ENCODE measurements around the gene PPP1R13L. TPM values are rescaled to one million over a fixed set of nuclear protein-coding genes. Genes with fewer than 3 reads are reported as not detected.
"Not testable (repeated sequence)": the region's sequence is repeated elsewhere in the genome, so short reads cannot be mapped to it uniquely, and the experiment has no call there.

Gene PPP1R13L
- total RNA-seq, 1 donor = 5.6 TPM

DNA sequence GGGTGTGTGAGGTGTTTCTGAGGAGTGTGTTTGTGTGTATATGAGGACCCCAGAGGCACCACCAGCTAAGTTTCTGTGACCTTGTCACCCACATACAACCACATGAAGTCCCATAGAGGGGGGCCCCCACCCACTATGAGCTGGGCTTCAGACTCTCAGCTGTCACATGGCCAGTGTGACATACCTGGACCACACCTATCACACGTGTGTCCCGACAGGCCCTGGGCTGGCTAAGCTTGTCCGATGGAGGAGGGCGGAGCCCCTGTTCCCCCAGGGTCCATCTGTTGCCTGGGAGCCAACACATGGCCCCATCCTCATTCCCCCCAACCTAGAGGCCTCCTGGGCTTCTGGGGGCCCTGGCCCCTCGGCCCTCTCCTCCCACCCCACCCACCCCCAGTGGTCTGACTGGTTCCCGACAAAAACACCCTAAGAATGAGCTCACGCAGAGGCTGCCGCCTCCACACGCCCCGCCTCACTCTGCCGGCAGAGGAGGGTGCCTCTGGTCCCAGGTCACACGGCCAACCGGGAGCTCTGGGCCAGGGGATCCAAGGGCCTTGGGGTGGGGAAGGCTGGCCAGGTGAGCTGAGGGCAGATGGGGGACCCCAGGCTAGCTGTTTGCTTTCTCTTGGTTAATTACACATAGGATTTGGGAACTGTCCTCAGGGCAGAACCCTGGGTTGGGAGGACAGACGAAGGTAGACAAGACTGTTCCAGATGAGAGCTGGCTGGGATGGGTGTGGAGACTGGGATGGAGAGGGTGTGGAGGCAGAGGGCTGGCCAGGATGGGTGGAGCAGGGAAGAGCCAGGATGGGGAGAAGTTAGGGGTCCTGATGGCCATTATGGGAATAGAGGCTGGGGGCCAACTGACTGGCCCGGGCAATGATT lies 60.0 kb downstream of the PPP1R13L start:
- no peak overlapping the region for H3K4me3 ChIP-seq (ENCODE audit: low read depth, low read length)
- TF ChIP-seq, protein P1, sequence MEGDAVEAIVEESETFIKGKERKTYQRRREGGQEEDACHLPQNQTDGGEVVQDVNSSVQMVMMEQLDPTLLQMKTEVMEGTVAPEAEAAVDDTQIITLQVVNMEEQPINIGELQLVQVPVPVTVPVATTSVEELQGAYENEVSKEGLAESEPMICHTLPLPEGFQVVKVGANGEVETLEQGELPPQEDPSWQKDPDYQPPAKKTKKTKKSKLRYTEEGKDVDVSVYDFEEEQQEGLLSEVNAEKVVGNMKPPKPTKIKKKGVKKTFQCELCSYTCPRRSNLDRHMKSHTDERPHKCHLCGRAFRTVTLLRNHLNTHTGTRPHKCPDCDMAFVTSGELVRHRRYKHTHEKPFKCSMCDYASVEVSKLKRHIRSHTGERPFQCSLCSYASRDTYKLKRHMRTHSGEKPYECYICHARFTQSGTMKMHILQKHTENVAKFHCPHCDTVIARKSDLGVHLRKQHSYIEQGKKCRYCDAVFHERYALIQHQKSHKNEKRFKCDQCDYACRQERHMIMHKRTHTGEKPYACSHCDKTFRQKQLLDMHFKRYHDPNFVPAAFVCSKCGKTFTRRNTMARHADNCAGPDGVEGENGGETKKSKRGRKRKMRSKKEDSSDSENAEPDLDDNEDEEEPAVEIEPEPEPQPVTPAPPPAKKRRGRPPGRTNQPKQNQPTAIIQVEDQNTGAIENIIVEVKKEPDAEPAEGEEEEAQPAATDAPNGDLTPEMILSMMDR (IDR thresholded peaks at IDR 0.05; ENCODE audit: insufficient read depth, low read depth, low read length) = no peak
- DNase-seq (ENCODE audit: low read depth) = no peak

DNA sequence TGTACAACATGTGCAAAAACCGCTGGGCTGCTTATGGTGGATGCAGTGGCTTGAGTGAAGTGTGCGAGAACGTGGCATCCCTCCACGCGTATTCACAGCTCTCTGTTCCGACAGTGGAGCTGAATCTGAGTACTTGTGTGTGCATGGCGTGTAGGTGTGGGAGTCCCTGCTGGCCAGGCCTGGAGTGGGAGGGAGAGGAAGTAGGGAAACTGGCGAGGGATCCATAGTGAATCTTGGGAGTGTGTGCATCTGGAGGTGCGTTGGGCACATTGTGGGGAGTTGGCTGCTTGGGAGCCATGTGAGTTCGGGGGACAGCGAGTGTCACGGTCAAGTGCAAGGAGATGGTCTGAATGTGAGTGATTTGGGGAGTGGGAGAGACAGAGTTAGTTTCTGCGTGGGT lies 62.0 kb downstream of the PPP1R13L start:
- TF ChIP-seq, protein P1 (IDR thresholded peaks at IDR 0.05; ENCODE audit: insufficient read depth, low read depth, low read length) = no peak
- DNase-seq (ENCODE audit: low read depth) = no peak

DNA sequence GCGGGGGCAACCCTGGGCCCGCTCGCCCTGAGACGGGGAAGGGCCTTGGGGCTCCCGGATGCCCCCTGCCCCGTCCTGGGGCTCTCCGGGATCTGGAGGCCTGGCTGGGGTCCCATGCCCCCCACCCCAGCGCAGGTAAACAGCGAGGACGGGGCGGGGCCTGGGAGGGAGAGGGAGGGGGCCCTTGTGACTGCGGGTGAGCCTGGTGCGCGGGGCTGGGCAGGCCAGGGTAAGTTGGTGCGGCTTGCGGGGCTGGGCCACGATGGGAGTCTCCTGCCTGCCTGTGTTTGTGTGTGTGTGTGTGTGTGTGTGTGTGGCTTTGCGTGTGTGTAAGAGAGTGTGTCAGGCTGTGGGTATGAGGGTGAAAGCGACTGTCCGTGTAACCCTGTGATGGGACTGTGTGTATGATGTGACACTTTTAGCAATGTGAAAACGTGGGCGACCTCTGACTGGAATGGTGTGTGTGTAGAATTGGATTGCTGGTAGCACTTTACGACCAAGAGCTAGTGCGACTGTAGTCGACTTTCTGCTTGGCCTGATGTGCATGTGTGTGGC lies 63.9 kb downstream of the PPP1R13L start:
- peak overlapping the region; percentile 25 for H3K4me3 ChIP-seq (ENCODE audit: low read depth, low read length)
- DNase-seq (ENCODE audit: low read depth) = no peak
- TF ChIP-seq, protein P1 (IDR thresholded peaks at IDR 0.05; ENCODE audit: insufficient read depth, low read depth, low read length) = no peak

More for the DNA sequence above, 62.0 kb downstream of the PPP1R13L start:
- H3K4me3 ChIP-seq (ENCODE audit: low read depth, low read length) = no peak overlapping the region

DNA sequence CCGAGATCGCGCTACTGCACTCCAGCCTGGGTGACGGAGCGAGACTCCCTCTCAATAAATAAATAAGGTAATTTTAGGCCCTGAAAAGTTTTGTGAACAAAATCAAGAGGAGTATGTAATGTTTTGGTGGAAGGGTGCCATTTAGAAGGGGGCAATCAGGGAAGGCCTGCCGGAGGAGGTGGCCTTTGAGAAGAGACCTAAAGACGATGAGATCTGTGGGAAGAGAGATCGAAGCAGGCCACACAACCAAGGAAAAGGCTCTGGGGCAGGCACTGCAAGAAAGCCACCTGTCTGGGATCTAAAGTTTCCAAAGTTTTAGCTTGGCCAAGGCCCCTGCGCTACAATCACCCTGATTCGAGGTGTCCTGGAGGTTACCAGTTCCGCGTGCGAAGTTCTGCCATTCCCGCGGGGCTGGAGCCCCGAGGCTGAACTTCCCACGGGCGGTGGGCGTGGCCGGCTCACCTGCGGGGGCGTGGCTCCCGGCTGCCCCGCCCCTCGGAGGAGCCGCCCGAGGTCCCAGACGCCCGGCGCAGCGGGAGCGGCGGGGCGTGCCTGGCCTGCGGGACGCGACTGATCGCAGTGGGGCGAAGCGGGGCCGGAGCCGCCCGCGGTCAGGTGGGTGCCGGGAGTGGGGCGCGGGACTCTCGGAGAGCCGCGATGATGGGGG lies 64.5 kb downstream of the PPP1R13L start, which contains the start of gene KLC3:
KLC3 (plus strand) TSS at position 519 of the 667 bp plus-strand sequence. CDS start 4,792 bp downstream, outside the sequence.
- H3K4me3 ChIP-seq (ENCODE audit: low read depth, low read length) = peak within 1 kb of the TSS; percentile 25
- DNase-seq (ENCODE audit: low read depth) = no peak

DNA sequence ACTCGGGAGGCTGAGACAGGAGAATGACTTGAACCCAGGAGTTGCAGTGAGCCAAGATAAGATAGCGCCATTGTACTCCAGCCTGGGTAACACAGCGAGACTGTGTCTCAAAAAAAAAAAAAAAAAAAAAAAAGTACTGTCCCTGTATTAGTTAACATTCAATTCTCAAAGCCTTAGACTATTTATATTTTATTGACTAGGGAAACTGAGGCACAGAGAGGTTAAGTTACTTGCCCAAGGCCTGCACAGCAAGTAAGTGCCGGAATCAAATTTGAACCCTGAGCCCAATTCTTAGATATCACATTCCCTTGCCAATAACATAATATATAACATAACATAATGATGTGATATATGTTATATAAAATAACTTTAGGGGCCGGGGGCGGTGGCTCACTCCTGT lies 65.2 kb downstream of the PPP1R13L start:
- no peak overlapping the region for H3K4me3 ChIP-seq (ENCODE audit: low read depth, low read length)
- DNase-seq (ENCODE audit: low read depth) = no peak
- TF ChIP-seq, protein P1 (IDR thresholded peaks at IDR 0.05; ENCODE audit: insufficient read depth, low read depth, low read length) = no peak

More for the DNA sequence above, 64.5 kb downstream of the PPP1R13L start, which contains the start of gene KLC3:
- TF ChIP-seq, protein P1 (IDR thresholded peaks at IDR 0.05; ENCODE audit: insufficient read depth, low read depth, low read length) = no peak

DNA sequence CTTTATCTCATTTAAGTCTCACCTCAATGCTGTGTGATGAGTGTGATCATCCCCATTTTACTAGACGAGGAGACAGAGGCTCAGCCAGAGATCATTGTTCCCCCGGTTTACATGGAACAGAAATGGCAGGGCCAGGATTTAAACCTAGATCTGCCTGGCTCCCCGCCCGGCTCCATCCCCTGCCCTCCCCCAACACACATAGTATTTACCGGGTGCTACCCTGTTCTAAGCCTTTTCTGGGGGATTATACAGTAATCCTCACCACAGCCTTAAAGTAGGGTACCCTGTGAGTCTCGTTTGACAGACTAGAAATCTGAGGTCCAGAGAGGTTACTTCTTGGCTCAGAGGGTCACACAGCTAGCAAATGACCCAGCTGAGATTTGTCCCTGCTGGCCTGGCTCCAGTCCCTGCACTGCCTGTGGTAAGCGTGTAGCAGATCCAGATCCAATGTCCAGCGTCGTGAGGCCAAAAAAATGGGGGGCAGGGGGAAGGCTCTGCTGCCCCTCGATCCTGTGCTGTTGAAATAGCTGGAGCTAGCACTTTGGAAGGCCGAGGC lies 68.1 kb downstream of the PPP1R13L start:
- no peak for DNase-seq (ENCODE audit: low read depth)
- H3K4me3 ChIP-seq (ENCODE audit: low read depth, low read length) = no peak overlapping the region
- TF ChIP-seq, protein P1 (IDR thresholded peaks at IDR 0.05; ENCODE audit: insufficient read depth, low read depth, low read length) = no peak

DNA sequence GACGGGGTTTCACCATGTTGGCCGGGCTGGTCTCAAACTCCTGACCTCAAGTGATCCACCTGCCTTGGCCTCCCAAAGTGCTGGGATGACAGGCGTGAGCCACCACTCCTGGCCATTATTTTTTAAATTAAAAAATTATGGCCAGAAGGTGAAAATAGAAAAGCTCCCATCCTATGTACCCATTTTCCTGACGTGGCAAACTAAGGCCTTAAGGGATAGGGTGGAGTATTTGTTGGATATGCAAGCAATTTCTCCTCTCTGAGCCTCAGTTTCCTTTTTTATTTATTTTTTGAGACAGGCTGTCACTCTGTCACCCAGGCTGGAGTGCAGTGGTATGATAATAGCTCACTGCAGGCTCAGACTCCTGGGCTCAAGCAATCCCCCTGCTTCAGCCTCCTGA lies 70.0 kb downstream of the PPP1R13L start:
- H3K4me3 ChIP-seq (ENCODE audit: low read depth, low read length); DNase-seq (ENCODE audit: low read depth): not testable (repeated sequence)
